HG02798 (cell line): ENCODE results near the gene RAF1.
A peak's percentile ranks its signal among the peaks of the same experiment; 100 is the strongest.
"Not testable (repeated sequence)": the region's sequence is repeated elsewhere in the genome, so short reads cannot be mapped to it uniquely, and the experiment has no call there.

Experiments
- ATAC-seq: cut with Tn5 transposase; IDR thresholded peaks from one replicate; pipeline ENCODE4 v1.9.1; 2021; ENCODE audit warnings: mild to moderate bottlenecking; ENCODE audit not compliant: unreplicated experiment, poor library complexity

RAF1 gene

DNA sequence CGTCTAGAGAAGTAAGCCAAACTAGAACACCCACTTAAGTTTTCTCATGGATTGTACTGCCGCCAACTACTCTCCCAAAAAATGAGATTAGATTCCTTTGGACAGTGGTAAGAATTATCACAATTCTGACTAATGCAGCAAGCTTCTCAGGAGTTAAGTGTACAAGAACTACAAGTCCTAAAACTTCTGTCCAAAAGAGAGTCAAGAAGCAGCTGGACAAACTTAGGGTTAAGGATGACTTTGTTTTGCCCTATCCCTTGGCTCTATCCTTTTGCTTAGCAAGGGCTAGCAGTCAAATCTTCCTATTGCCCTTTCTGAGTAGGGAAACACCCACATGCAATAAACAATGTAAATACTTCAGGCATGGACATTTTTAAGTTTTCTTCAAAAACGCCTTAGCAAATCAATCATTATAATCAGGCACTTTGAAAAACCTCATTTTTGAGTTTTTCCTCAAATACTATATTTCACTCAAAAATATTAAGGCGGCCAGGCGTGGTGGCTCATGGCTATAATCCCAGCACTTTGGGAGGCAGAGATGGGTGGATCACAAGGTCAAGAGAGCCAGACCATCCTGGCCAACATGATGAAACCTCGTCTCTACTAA, 19.5 kb downstream of the RAF1 start:
- no peak for ATAC-seq

DNA sequence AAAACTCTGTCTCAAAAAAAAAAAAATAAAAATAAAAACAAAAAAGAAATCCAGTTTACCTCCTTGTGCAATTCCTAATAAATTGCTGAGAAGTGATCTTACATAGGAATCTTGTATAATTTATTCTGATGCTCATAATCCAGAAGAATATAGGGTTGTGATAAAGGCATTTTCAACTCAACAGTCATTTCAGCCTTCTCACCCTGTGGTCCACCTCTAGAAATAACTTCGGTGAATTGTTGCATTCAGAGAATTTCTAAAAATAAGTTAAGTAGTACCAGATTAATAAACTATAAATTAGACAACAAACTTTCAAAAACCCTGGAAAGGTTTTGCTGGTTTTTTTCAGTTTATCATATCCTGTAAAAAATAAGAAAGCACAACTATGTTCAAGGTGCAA, 20.2 kb downstream of the RAF1 start:
- no peak for ATAC-seq

DNA sequence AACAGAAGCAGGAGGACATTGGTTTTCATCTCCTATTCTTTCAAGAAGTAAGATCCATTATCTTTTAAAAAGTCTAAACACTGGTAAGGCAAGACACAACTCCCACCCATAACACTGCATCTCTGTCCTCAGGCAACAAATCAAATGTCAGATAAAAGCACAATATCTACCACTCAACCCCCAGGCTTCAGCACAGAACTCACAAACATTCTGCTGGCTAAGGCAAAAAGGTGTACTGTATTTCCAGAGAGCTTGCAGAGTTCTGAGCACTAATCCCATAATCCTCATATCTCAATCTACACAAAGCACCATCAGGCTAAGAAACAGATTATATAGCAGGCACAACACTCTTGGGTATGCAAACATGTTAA, 20.9 kb downstream of the RAF1 start:
- no peak for ATAC-seq

DNA sequence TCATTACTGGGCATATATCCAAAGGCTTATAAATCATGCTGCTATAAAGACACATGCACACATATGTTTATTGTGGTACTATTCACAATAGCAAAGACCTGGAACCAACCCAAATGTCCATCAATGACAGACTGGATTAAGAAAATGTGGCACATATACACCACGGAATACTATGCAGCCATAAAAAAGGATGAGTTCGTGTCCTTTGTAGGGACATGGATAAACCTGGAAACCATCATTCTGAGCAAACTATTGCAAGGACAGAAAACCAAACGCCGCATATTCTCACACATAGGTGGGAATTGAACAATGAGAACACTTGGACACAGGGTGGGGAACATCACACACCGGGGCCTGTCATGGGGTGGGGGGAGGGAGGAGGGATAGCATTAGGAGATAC, 23.1 kb downstream of the RAF1 start:
- ATAC-seq: not testable (repeated sequence)

DNA sequence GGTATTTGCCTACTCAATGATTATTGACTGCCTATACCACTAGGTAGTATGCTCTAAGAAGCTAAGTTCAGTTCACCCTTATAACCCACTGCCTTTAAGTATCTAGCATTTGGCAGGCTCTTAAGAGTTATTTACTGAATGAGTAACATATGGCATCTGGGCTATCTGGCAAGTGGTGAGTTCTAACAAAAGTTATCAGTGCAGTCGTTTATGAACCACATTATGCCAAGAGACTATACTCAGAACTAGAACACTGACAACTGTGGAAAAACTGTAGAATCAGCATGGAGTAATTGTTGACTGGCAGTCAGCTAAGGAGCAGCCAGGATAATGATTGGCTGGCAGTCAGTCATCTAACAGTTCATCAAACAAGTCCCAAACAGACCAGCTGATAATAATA, 25.8 kb downstream of the RAF1 start:
- ATAC-seq: no peak

DNA sequence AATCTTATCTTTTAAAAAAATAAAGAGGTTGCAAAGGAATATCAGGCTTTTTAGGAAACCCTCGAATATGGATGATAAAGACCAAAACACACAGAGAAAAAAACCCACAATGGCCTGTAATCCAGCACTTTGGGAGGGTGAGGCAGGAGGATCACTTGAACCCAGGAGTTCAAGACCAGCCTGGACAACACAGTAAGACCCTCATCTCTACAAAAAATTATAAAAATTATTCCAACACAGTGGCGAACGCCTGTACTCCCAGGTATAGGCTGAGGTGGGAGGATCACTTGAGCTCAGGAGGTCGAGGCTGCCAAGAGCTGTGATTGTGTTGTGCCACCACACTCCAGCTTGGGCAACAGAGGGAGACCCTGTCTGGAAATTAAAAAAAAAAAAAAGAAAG, 30.8 kb downstream of the RAF1 start:
- no peak for ATAC-seq

DNA sequence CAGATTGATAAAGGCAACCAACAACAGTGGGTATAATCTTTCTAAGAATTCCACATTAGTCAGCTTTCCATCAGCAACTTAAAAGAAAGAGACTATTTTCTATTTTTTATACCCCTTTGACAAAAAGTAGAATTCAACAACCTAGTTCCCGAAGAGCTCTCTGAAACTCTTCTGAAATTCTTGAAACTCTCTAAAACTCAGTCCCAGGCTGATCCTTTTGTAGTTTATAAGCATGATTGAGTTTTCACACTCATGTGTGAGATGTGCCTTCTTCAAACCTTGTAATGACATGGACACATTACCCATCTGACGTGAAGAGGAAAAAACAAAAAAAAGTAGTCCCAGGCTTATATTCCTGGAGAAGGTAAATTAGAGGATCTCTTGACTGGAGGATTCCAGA, 31.4 kb downstream of the RAF1 start:
- no peak for ATAC-seq

DNA sequence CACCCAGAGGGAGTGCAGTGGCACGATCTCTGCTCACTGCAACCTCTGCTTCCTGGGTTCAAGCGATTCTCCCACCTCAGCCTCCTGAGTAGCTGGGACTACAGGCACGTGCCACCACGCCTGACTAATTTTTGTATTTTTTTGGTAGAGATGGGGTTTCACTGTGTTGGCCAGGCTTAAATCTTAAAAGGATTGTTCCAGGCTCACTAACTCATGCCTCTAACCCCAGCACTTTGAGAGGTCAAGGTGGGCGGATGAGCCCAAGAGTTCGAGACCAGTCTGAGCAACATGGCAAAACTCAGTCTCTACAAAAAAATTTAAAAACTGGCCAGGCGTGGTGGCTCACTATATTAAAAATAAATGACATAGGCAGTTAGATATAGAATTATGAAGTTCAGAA, 33.1 kb downstream of the RAF1 start:
- ATAC-seq: not testable (repeated sequence)

DNA sequence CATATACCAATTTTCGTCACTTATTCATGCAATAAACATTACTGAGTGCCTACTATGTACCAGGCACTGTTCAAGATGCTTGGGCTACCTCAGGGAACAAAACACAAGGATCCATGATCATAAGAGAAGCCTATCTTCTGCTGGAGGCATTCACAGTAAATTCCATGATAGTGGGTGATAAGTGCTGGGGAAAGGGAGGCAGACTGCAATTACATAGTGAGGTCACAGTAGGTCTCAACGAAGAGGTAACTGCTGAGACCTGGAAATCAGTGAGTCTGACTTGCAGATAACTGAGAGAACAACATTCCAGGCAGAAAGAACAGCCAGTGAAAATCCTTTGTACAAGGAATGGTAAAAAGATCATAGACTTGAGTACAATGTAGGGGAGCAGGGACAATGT, 33.6 kb downstream of the RAF1 start:
- ATAC-seq: no peak

DNA sequence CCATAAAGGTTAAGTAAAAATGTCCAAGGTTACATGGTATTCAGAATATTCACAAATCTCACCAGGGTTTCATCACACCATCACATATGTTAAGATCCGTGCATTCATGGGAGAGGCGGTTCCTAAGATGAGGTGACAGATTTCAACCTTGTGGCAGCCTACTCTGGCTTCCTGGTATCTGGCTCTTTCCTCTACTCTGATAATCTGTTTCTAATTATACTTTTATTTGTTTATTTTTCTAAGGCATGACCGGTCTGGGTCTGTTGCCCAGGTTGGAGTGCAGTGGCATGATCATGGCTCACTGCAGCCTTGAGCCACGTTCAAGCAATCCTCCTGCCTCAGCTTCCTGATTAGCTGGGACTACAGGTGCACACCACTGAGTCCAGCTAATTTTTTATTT, 34.4 kb downstream of the RAF1 start:
- ATAC-seq: no peak

DNA sequence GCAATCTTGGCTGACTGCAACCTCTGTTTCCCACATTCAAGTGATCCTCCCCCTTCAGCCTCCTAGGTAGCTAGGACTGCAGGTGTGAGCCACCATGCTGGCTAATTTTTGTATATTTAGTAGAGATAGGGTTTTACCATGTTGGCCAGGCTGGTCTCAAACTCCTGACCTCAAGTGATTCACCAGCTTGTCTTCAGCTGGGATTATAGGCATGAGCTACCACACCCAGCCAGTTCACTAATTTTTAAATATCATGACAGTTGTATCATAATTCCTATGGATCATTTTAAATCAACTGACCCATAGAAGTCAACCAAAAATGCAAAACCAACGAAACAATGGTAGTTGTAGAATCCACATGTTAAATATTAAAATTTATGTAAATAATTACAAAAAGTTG, 35.1 kb downstream of the RAF1 start:
- no peak for ATAC-seq

DNA sequence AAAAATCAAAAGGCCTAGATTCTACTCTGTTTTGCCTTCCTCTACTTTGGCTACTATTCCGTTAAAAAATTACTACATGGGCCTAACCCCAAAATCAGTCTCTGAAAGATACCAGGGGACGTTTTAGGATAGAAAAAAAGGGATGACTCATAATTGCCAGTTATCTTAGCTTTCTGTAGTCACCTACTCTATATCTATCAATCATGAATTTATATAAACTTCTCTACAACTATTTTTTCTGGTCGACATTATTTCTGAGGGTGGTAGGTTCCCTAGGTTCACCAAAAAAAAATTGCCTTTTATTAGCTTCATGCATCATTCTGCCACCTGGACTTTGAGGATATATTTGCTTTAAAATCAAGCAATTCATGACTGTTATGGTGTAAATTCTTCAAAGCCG, 36.5 kb downstream of the RAF1 start:
- ATAC-seq: no peak

DNA sequence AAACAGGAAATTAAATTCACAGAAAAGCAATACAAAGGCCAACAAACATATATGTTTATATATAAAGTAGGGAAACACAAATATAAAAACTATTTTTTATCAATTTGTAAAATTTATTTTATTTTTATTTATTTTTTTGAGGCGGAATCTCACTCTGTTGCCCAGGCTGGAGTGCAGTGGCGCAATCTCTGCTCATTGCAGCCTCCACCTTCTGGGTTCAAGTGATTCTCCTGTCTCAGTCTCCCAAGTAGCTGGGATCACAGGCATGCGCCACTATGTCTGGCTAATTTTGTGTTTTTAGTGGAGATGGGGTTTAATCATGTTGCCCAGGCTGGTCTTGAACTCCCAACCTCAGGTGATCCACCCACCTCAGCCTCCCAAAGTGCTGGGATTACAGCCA, 39.0 kb downstream of the RAF1 start:
- ATAC-seq: not testable (repeated sequence)

DNA sequence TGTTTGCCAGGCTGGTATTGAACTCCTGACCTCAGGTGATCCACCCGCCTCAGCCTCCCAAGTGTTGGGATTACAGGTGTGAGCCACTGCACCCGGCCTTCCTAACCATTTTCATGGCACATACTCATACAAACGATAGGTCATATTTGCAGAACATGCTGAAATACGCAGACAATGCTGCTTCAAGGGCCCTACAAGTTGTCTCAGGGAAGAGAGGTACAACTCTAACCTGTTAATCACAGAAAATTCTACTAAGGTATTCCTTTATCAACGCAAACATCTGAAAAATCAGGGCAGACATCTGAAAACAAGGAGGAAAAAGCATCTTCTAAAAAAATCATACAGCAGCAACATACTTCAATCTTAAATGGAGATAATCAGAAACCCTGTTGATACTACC, 39.9 kb downstream of the RAF1 start:
- no peak for ATAC-seq

DNA sequence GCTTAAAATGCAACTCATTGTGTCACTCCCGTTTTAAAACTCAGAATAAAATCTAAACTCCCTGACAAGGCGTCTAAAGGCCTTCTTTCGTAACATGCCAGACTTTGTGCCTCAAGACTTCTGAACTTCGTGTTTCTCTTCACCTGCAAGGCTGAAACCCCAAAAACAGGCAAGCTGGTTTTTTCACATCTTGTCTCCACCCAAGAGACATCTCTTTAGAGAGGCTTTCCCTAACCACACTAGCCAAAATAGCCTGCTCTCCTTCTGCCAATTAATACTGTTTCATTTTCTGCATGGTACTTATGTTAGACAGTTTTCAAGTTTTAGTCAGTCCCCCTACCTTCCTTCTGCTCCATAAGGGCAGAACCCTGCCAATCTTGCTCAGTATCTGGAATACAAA, 41.6 kb downstream of the RAF1 start:
- ATAC-seq: peak; percentile 45

DNA sequence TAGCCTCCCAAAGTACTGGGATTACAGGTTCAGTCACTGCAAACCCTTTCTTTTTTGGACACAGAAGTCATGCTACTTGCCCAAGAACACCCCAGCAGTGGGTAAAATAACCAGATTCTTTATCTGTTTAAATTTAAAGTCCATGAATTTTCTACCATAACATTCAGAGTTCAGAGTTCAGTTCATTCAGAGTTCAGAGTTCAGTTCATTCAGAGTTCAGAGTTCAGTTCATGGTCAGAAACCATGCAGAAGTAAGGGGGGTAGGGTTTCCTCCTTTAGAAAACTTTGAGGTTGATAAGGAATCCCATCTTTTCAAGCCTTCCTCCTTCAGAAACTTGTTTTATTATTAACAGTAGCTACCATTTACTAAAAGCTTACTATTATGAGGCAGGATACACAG, 43.2 kb downstream of the RAF1 start:
- ATAC-seq: no peak

DNA sequence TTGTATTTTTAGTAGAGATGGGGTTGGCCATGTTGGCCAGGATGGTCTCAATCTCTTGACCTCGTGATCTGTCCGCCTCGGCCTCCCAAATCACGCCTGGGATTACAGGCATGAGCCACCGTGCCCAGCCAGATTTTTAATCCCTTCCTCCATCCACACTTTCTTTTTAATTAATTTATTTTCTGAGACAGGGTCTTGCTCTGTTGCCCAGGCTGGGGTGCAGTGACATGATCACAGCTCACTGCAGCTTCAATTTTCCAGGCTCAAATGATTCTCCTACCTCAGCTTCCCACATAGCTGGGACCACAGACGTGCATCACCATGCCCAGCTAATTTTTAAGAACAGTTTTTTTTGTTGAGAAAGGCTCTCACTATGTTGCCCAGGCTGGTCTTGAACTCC, 43.6 kb downstream of the RAF1 start:
- no peak for ATAC-seq

DNA sequence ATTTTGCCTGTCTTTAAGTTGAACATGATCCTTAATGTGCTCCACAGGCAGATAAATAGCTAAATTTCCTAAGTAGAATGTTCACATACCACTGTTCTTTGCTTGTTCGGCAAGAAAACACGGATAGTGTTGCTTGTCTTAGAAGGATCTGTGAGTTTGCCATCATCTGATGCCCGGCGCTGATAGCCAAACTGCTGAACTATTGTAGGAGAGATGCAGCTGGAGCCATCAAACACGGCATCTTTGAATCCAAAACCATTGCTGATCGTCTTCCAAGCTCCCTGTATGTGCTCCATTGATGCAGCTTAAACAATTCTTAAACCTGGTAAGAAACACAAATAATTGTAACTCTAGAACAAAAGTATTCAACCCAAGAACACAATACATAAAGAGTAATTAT, 45.5 kb downstream of the RAF1 start:
- ATAC-seq: no peak

DNA sequence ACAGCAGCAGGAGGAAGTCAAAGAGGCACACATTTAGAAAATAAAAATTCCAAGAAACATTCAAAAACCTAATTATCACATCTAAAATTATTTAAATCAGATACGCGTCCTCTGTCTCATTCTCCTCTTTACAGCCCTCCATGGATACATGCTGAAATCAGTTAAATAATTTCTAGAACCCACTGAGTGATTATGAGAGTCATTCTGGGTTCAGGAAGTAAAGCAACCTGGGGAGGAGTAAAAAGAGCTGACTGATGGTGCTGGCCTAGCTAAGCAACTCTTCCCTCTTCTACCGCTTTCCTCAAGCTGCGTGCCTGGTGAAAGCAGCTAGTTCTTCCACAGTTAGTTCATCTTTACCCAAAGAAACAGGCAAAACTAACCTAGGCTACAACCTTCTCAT, 48.7 kb downstream of the RAF1 start:
- ATAC-seq: no peak

DNA sequence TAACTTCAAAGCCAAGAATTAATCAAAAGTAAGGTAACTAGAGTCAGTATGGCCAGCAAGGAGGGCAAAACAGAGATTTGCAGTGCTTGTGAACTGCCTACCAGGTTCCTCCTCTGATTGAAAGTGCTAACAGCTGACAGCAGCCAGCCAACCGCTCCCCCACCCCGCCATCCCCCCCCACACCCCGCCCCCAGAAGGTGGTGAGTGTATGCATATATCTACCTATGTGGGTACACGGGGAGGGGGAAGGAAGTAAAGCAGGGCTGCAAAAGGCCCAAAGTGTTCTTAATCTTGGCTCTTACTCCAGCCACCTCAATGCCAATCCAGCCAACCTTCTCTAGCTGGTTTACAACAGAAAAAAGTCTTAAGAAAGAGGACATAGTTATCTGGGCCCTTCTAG, 50.7 kb downstream of the RAF1 start:
- ATAC-seq: no peak

DNA sequence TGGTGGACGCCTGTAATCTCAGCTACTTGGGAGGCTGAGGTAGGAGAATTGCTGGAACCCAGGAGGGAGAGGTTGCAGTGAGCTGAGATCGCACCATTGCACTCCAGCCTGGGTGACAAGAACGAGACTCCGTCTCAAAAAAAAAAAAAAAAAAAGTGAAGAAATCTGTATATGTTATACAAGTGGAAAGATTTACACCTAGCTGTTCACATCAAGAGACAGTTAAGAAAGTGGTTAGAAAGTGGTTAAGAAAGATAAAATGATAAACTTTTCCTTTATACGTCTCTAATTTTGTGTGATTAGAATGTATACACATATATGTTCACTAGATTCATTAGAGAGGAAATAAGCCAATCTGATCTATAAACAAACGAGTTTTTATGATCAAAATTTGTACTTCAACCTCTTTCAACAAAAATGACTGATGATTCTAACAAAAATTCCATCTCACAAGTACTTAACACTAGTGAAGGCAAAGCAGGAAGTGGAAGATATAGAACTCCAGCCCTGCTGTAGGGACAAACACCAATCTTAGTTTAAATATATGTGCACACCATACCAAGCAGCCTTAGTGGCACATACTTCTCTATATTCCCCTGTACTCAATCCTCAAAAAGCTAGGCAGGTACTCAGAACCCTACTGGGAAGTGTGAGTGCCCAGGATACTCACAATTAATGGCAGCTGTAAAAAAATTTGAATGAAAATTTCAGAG, 51.2 kb downstream of the RAF1 start:
- no peak for ATAC-seq

DNA sequence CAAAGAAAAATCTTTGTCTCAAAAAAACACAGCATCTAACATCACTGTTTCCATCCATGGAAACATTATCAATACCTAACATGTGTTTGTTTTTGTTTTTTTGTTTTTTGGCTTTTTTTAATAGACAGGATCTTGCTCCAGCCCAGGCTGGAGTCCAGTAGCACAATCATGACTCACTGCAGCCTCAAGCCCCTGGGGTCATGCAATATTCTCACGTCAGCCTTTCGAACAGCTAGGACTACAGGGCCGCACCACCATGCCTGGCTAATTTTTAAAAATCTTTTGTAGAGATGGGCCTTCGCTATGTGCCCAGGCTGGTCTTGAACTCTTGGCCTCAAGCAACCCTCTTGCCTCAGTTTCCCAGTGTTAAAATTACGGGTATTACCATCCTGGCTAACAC, 52.8 kb downstream of the RAF1 start:
- no peak for ATAC-seq

DNA sequence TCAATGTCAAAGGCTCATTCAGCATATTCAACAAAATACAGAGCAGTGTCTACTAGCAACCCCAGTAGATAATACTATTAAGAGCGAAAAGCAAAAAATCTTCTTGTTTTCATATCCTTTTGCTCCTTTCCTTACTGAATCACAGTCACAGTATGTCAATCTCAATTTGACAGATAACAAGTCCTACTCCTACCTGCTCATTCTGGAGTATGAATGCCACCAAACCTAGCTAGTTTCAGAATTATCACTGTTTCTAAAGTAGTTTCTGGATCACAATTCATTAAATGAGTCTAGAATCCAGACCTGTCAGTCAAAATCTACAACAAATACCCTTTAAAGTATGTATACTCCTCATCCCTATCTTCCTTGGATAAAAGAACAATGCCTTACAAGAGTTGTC, 55.5 kb downstream of the RAF1 start:
- no peak for ATAC-seq
